ENCODE measurements around the gene TECPR1. TPM values are rescaled to one million over a fixed set of nuclear protein-coding genes. Genes with fewer than 3 reads are reported as not detected.

Gene TECPR1
- total RNA-seq, 1 donor from 2014 or later: 10.8 TPM

DNA sequence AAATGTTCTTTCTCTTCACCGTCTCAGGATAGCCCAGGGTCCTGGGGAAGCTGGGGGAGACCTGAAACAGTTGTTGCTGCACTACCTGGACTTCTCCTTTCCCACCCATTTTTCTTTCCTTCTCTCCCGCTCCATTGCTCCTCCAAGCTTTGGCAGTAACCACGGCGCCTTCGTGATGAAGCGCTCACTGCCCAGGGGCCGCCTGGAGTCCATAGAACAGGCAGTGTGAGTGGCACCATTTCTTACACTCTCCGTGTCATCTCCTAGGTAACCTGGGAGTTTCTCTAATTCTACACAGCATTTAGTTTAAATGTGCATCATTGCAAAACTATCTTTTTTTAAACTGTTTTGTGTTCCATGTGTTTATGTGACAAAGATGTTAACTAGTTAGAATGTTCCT is 81.1 kb downstream of the TECPR1 start:
- no peaks in the 10 kb centered on the region for H3K79me2 ChIP-seq (ENCODE audit: low read depth)
- peaks cover 4% of the 10 kb centered on the region for H3K36me3 Mint-ChIP-seq
- no peak for DNase-seq (ENCODE audit: low spot score)
- H3K27me3 Mint-ChIP-seq (ENCODE audit: insufficient read depth, low read depth): peaks cover 3% of the 10 kb centered on the region
- no peak overlapping the region for H3K4me2 ChIP-seq
- H3K36me3 ChIP-seq: peaks cover 2% of the 10 kb centered on the region
- no peaks in the 10 kb centered on the region for H3K9me3 ChIP-seq (ENCODE audit: low read depth)
- no peak overlapping the region for H2AFZ ChIP-seq (replicated peaks)
- TF ChIP-seq EZH2phosphoT487 (IDR thresholded peaks at IDR 0.05) (no peak), EZH2 (IDR thresholded peaks at IDR 0.05) (no peak)
- TF ChIP-seq, protein P1, sequence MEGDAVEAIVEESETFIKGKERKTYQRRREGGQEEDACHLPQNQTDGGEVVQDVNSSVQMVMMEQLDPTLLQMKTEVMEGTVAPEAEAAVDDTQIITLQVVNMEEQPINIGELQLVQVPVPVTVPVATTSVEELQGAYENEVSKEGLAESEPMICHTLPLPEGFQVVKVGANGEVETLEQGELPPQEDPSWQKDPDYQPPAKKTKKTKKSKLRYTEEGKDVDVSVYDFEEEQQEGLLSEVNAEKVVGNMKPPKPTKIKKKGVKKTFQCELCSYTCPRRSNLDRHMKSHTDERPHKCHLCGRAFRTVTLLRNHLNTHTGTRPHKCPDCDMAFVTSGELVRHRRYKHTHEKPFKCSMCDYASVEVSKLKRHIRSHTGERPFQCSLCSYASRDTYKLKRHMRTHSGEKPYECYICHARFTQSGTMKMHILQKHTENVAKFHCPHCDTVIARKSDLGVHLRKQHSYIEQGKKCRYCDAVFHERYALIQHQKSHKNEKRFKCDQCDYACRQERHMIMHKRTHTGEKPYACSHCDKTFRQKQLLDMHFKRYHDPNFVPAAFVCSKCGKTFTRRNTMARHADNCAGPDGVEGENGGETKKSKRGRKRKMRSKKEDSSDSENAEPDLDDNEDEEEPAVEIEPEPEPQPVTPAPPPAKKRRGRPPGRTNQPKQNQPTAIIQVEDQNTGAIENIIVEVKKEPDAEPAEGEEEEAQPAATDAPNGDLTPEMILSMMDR (IDR thresholded peaks at IDR 0.05): no peak
- peak overlapping the region; percentile 27 for H3K27ac Mint-ChIP-seq
- H3K4me1 ChIP-seq: no peaks in the 10 kb centered on the region
- H3K4me3 Mint-ChIP-seq: no peak overlapping the region
- no peaks in the 10 kb centered on the region for H3K9me3 Mint-ChIP-seq
- peaks cover 20% of the 10 kb centered on the region for H3K4me1 Mint-ChIP-seq
- H3K27me3 ChIP-seq: no peaks in the 10 kb centered on the region
- H3K4me3 ChIP-seq: no peak overlapping the region
- no peak overlapping the region for H3K9ac ChIP-seq
- peaks cover 16% of the 10 kb centered on the region for H4K20me1 ChIP-seq (ENCODE audit: low read depth)
- no peak overlapping the region for H3K27ac ChIP-seq
- H3F3A ChIP-seq (ENCODE audit: low read depth): no peaks in the 10 kb centered on the region

DNA sequence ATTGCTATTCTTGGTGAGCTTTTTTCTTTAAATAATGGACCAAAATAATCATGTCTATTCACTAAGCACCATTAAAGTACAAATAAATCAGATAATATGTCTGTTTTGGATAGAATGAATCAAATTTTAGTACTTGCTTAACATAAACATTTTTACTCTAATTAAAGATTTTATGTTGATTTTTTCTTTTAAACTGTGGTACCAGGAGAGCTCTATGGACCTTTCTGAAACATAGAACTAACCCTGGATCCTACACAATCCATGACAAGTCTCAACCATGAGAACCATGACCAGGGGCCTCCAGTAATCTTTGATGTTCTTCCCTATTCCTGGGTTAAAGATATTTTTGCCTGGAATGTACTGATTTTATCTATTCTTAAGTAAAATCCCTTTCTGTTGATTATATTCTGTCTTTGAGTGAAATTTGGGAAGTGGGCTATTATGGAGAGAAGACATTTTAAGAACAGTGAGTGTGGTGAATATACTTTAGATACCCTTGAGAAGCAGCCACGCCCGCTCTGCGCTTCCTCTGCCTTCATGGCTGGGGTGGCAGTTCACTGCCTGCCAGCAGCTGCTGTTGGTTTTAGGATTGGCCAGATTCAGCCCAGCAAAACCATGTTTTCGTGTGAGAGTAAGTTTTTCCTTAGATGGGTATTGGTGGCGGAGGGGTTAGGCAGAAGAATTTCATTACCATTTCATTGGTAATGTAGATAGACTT is 83.0 kb downstream of the TECPR1 start:
- Histone ChIP-seq H3K27ac (no peak overlapping the region), H3K4me2 (no peak overlapping the region), H2AFZ (replicated peaks) (no peak overlapping the region), H3K9me3 (ENCODE audit: low read depth) (no peaks in the 10 kb centered on the region), H4K20me1 (ENCODE audit: low read depth) (peaks cover 27% of the 10 kb centered on the region), H3F3A (ENCODE audit: low read depth) (no peaks in the 10 kb centered on the region), H3K79me2 (ENCODE audit: low read depth) (no peaks in the 10 kb centered on the region), H3K4me3 (no peak overlapping the region), H3K4me1 (no peaks in the 10 kb centered on the region), H3K9ac (no peak overlapping the region), H3K36me3 (no peaks in the 10 kb centered on the region), H3K27me3 (no peaks in the 10 kb centered on the region)
- H3K4me1 Mint-ChIP-seq: peaks cover 22% of the 10 kb centered on the region
- TF ChIP-seq, protein P1 (IDR thresholded peaks at IDR 0.05): peak; percentile 0
- no peak for TF ChIP-seq EZH2phosphoT487 (IDR thresholded peaks at IDR 0.05)
- TF ChIP-seq EZH2 (IDR thresholded peaks at IDR 0.05): no peak
- no peak overlapping the region for H3K4me3 Mint-ChIP-seq
- H3K27ac Mint-ChIP-seq: no peak overlapping the region
- no peak for DNase-seq (ENCODE audit: low spot score)
- H3K27me3 Mint-ChIP-seq (ENCODE audit: insufficient read depth, low read depth): peaks cover 4% of the 10 kb centered on the region
- H3K36me3 Mint-ChIP-seq: peaks cover 2% of the 10 kb centered on the region
- no peaks in the 10 kb centered on the region for H3K9me3 Mint-ChIP-seq

GRCh38 chr7:98168181-98168903 is 83.7 kb downstream of the TECPR1 start:
- H3K27ac ChIP-seq: no peak overlapping the region
- DNase-seq (ENCODE audit: low spot score): peak; percentile 81
- no peaks in the 10 kb centered on the region for H3K27me3 ChIP-seq
- H3K4me1 Mint-ChIP-seq: peaks cover 24% of the 10 kb centered on the region
- no peaks in the 10 kb centered on the region for H3K9me3 Mint-ChIP-seq
- H3K27ac Mint-ChIP-seq: no peak overlapping the region
- H3K79me2 ChIP-seq (ENCODE audit: low read depth): no peaks in the 10 kb centered on the region
- H3K4me2 ChIP-seq: no peak overlapping the region
- no peak overlapping the region for H3K9ac ChIP-seq
- H3F3A ChIP-seq (ENCODE audit: low read depth): no peaks in the 10 kb centered on the region
- no peak overlapping the region for H3K4me3 Mint-ChIP-seq
- no peaks in the 10 kb centered on the region for H3K4me1 ChIP-seq
- no peak for TF ChIP-seq EZH2phosphoT487 (IDR thresholded peaks at IDR 0.05)
- TF ChIP-seq, protein P1 (IDR thresholded peaks at IDR 0.05): peak; percentile 92
- TF ChIP-seq EZH2 (IDR thresholded peaks at IDR 0.05): no peak
- no peak overlapping the region for H2AFZ ChIP-seq (replicated peaks)
- no peaks in the 10 kb centered on the region for H3K9me3 ChIP-seq (ENCODE audit: low read depth)
- H3K36me3 Mint-ChIP-seq: peaks cover 2% of the 10 kb centered on the region
- H3K36me3 ChIP-seq: no peaks in the 10 kb centered on the region
- H3K27me3 Mint-ChIP-seq (ENCODE audit: insufficient read depth, low read depth): peaks cover 4% of the 10 kb centered on the region
- H4K20me1 ChIP-seq (ENCODE audit: low read depth): peaks cover 34% of the 10 kb centered on the region
- no peak overlapping the region for H3K4me3 ChIP-seq

Data from neural progenitor cell (in vitro differentiated cells).